ENCODE results near the gene LRPPRC.
"Not testable (repeated sequence)": the region's sequence is repeated elsewhere in the genome, so short reads cannot be mapped to it uniquely, and the experiment has no call there.

The LRPPRC gene

GRCh38 chr2:43977677-43978375 is 18.0 kb downstream of the LRPPRC start:
- DNase-seq (ENCODE audit: low read depth) = no peak

- DNase-seq (ENCODE audit: low read depth) = no peak
Observed at GRCh38 chr2:43960921-43961320, 34.9 kb downstream of the LRPPRC start.

- no peak for DNase-seq (ENCODE audit: low read depth)
Observed at GRCh38 chr2:43958397-43959275, 37.2 kb downstream of the LRPPRC start.

GRCh38 chr2:43950383-43951008 is 45.3 kb downstream of the LRPPRC start:
- no peak for DNase-seq (ENCODE audit: low read depth)

GRCh38 chr2:43948370-43948769 is 47.4 kb downstream of the LRPPRC start:
- no peak for DNase-seq (ENCODE audit: low read depth)

GRCh38 chr2:43946685-43947084 is 49.1 kb downstream of the LRPPRC start:
- DNase-seq (ENCODE audit: low read depth) = no peak

- DNase-seq (ENCODE audit: low read depth) = no peak
Observed at GRCh38 chr2:43945439-43945838, 50.4 kb downstream of the LRPPRC start.

- no peak for DNase-seq (ENCODE audit: low read depth)
Observed at GRCh38 chr2:43944915-43945314, 50.9 kb downstream of the LRPPRC start.

GRCh38 chr2:43943809-43944452 is 51.9 kb downstream of the LRPPRC start:
- no peak for DNase-seq (ENCODE audit: low read depth)

- no peak for DNase-seq (ENCODE audit: low read depth)
Observed at GRCh38 chr2:43943323-43943722, 52.5 kb downstream of the LRPPRC start.

GRCh38 chr2:43942881-43943280 is 52.9 kb downstream of the LRPPRC start:
- no peak for DNase-seq (ENCODE audit: low read depth)

GRCh38 chr2:43941966-43942365 is 53.8 kb downstream of the LRPPRC start:
- DNase-seq (ENCODE audit: low read depth) = no peak

GRCh38 chr2:43941359-43941758 is 54.4 kb downstream of the LRPPRC start:
- DNase-seq (ENCODE audit: low read depth) = no peak

- no peak for DNase-seq (ENCODE audit: low read depth)
Observed at GRCh38 chr2:43939695-43940256, 56.0 kb downstream of the LRPPRC start.

- no peak for DNase-seq (ENCODE audit: low read depth)
Observed at GRCh38 chr2:43937269-43937820, 58.4 kb downstream of the LRPPRC start.

GRCh38 chr2:43934567-43934966 is 61.2 kb downstream of the LRPPRC start:
- no peak for DNase-seq (ENCODE audit: low read depth)

- no peak for DNase-seq (ENCODE audit: low read depth)
Observed at GRCh38 chr2:43931293-43931692, 64.5 kb downstream of the LRPPRC start.

GRCh38 chr2:43927442-43927841 is 68.3 kb downstream of the LRPPRC start:
- DNase-seq (ENCODE audit: low read depth) = no peak

GRCh38 chr2:43925431-43925830 is 70.4 kb downstream of the LRPPRC start:
- no peak for DNase-seq (ENCODE audit: low read depth)

- no peak for DNase-seq (ENCODE audit: low read depth)
Observed at GRCh38 chr2:43924463-43924862, 71.3 kb downstream of the LRPPRC start.

GRCh38 chr2:43911136-43911790 is 84.5 kb downstream of the LRPPRC start:
- not testable (repeated sequence) for DNase-seq (ENCODE audit: low read depth)

Data from stimulated activated CD8-positive, alpha-beta memory T cell treated with anti-CD3 and anti-CD28 coated beads, Interleukin-12 subunit alpha, Interleukin-12 subunit beta, amount 100 ng/mL, for 1 hour (primary cell).